ENCODE data around the gene SUSD4. TPM values are rescaled to one million over a fixed set of nuclear protein-coding genes. Genes with fewer than 3 reads are reported as not detected.

Gene SUSD4
- total RNA-seq, 2 donors from 2014 or later: 0.58 to 0.92 TPM

- Mint-ChIP-seq H3K36me3 (ENCODE audit: low read depth) (no peaks in the 10 kb centered on the region), H3K4me1 (peaks cover 26% of the 10 kb centered on the region)
These were observed 152.5 kb downstream of the SUSD4 start for GRCh38 chr1:223211323-223211985.

GRCh38 chr1:223210788-223211120 is 153.2 kb downstream of the SUSD4 start:
- no peak overlapping the region for H3K4me3 ChIP-seq (ENCODE audit: low read length)
- H3K4me1 ChIP-seq (ENCODE audit: control insufficient read depth, insufficient read depth, low read length): peaks cover 9% of the 10 kb centered on the region
- TF ChIP-seq CTCF (conservative IDR thresholded peaks at IDR 0.05): no peak
- no peaks in the 10 kb centered on the region for H3K36me3 ChIP-seq (ENCODE audit: control insufficient read depth, insufficient read depth, low read length)
- peaks cover 24% of the 10 kb centered on the region for H3K4me1 Mint-ChIP-seq
- H3K9me3 ChIP-seq (ENCODE audit: control insufficient read depth, low read length): no peaks in the 10 kb centered on the region
- 100% methylated on average over 3 of the region's 3 CpGs; no CpG with 5 or more reads in 1 of the 2 experiments for WGBS, 2 experiments (ENCODE audit: insufficient coverage in 1 of 2, insufficient read length in 1 of 2)
- no peaks in the 10 kb centered on the region for H3K27me3 ChIP-seq (ENCODE audit: control insufficient read depth, insufficient read depth, low read length, poor library complexity, severe bottlenecking)
- H3K36me3 Mint-ChIP-seq (ENCODE audit: low read depth): no peaks in the 10 kb centered on the region
- no peak overlapping the region for H3K9ac ChIP-seq (ENCODE audit: extremely low read depth, low read length, poor library complexity, severe bottlenecking)
- H3K27ac Mint-ChIP-seq: no peak overlapping the region
- no peak overlapping the region for H3K4me3 Mint-ChIP-seq
- DNase-seq: no peak
- H3K9me3 Mint-ChIP-seq: no peaks in the 10 kb centered on the region
- H3K27ac ChIP-seq (ENCODE audit: low read depth, low read length): no peak overlapping the region
- H3K27me3 Mint-ChIP-seq (ENCODE audit: insufficient read depth): peaks cover 5% of the 10 kb centered on the region

More at GRCh38 chr1:223211323-223211985, 152.5 kb downstream of the SUSD4 start:
- WGBS, 2 experiments (ENCODE audit: insufficient coverage in 1 of 2, insufficient read length in 1 of 2): 96 to 97% methylated on average over 5 of the region's 5 CpGs
- Histone ChIP-seq H3K9me3 (ENCODE audit: control insufficient read depth, low read length) (no peaks in the 10 kb centered on the region), H3K27ac (ENCODE audit: low read depth, low read length) (no peak overlapping the region), H3K36me3 (ENCODE audit: control insufficient read depth, insufficient read depth, low read length) (no peaks in the 10 kb centered on the region), H3K4me3 (ENCODE audit: low read length) (no peak overlapping the region), H3K27me3 (ENCODE audit: control insufficient read depth, insufficient read depth, low read length, poor library complexity, severe bottlenecking) (no peaks in the 10 kb centered on the region), H3K9ac (ENCODE audit: extremely low read depth, low read length, poor library complexity, severe bottlenecking) (no peak overlapping the region), H3K4me1 (ENCODE audit: control insufficient read depth, insufficient read depth, low read length) (peaks cover 13% of the 10 kb centered on the region)
- Mint-ChIP-seq H3K9me3 (no peaks in the 10 kb centered on the region), H3K27me3 (ENCODE audit: insufficient read depth) (peaks cover 5% of the 10 kb centered on the region), H3K27ac (no peak overlapping the region), H3K4me3 (no peak overlapping the region)
- TF ChIP-seq CTCF (conservative IDR thresholded peaks at IDR 0.05): no peak
- no peak for DNase-seq

- H3K4me3 Mint-ChIP-seq: no peak overlapping the region
- no peaks in the 10 kb centered on the region for H3K9me3 ChIP-seq (ENCODE audit: control insufficient read depth, low read length)
These were observed 153.8 kb downstream of the SUSD4 start for GRCh38 chr1:223209992-223210787.

More at GRCh38 chr1:223209992-223210787, 153.8 kb downstream of the SUSD4 start:
- no peak for TF ChIP-seq CTCF (conservative IDR thresholded peaks at IDR 0.05)
- no peak overlapping the region for H3K4me3 ChIP-seq (ENCODE audit: low read length)
- DNase-seq: no peak
- H3K27me3 ChIP-seq (ENCODE audit: control insufficient read depth, insufficient read depth, low read length, poor library complexity, severe bottlenecking): no peaks in the 10 kb centered on the region
- 94 to 95% methylated on average over 5 to 7 of the region's 7 CpGs for WGBS, 2 experiments (ENCODE audit: insufficient coverage in 1 of 2, insufficient read length in 1 of 2)
- Mint-ChIP-seq H3K4me1 (peaks cover 24% of the 10 kb centered on the region), H3K27ac (no peak overlapping the region), H3K27me3 (ENCODE audit: insufficient read depth) (peaks cover 3% of the 10 kb centered on the region), H3K36me3 (ENCODE audit: low read depth) (no peaks in the 10 kb centered on the region), H3K9me3 (no peaks in the 10 kb centered on the region)
- no peaks in the 10 kb centered on the region for H3K36me3 ChIP-seq (ENCODE audit: control insufficient read depth, insufficient read depth, low read length)
- H3K9ac ChIP-seq (ENCODE audit: extremely low read depth, low read length, poor library complexity, severe bottlenecking): no peak overlapping the region
- H3K4me1 ChIP-seq (ENCODE audit: control insufficient read depth, insufficient read depth, low read length): peaks cover 9% of the 10 kb centered on the region
- H3K27ac ChIP-seq (ENCODE audit: low read depth, low read length): no peak overlapping the region
